ENCODE data around the gene PCDHGA11.
"Not testable (repeated sequence)": the region's sequence is repeated elsewhere in the genome, so short reads cannot be mapped to it uniquely, and the experiment has no call there.

Gene PCDHGA11

DNA sequence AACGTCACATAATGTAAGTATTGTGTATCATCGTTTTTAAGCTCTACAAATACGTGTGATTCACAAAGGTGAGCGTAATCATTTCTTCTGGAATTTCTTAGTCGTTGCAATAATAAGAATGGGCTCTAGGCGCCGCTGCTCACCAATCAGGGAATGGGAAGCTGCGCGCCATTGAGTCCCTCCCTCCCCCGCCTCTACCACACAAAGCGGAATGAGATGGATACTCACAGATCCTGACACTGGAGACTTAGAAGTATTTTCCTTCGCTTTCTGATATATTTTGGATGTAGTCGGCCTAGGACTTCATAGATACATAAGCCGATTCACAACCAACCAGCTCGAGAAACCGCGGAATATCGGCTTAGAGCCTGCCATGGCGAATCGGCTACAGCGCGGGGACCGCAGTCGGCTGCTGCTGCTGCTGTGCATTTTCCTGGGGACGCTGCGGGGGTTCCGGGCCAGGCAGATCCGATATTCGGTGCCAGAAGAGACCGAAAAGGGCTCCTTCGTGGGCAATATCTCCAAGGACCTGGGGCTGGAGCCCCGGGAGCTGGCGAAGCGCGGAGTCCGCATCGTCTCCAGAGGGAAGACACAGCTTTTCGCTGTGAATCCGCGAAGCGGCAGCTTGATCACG, at the start of gene PCDHGA11:
Gene PCDHGA11 (plus strand): TSS at position 197 of the 634 bp plus-strand sequence. CDS start 177 bp downstream, at position 374.
- DNase-seq: no peak

DNA sequence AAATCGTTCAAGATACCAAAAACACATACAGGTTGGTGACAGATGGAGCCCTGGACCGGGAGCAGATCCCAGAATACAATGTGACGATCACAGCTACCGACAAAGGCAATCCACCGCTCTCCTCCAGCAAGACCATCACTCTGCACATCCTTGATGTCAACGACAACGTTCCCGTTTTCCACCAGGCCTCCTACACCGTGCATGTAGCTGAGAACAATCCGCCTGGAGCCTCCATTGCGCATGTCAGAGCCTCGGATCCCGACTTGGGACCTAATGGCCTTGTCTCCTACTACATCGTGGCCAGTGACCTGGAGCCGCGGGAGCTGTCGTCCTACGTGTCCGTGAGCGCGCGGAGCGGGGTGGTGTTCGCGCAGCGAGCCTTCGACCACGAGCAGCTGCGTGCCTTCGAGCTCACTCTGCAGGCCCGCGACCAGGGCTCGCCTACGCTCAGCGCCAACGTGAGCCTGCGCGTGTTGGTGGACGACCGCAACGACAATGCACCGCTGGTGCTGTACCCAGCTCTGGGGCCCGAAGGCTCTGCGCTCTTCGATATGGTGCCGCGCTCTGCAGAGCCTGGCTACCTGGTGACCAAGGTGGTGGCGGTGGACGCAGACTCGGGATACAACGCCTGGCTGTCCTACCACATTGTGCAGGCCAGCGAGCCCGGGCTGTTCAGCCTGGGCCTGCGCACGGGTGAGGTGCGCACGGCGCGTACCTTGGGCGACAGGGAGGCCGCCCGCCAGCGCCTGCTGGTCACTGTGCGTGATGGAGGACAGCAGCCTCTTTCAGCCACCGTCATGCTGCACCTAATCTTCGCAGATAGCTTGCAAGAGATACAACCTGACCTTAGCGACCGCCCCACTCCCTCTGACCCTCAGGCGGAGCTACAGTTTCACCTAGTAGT, 49.0 kb upstream of the PCDHGA11 start:
- DNase-seq: no peak

GRCh38 chr5:141373673-141374317, 47.1 kb upstream of the PCDHGA11 start, which contains the start of gene PCDHGA6:
PCDHGA6 (plus strand) TSS chr5:141373891; CDS start chr5:141374084, 193 bp downstream.
- no peak for DNase-seq

- no peak for DNase-seq
Observed at GRCh38 chr5:141374627-141375026, 46.2 kb upstream of the PCDHGA11 start.

DNA sequence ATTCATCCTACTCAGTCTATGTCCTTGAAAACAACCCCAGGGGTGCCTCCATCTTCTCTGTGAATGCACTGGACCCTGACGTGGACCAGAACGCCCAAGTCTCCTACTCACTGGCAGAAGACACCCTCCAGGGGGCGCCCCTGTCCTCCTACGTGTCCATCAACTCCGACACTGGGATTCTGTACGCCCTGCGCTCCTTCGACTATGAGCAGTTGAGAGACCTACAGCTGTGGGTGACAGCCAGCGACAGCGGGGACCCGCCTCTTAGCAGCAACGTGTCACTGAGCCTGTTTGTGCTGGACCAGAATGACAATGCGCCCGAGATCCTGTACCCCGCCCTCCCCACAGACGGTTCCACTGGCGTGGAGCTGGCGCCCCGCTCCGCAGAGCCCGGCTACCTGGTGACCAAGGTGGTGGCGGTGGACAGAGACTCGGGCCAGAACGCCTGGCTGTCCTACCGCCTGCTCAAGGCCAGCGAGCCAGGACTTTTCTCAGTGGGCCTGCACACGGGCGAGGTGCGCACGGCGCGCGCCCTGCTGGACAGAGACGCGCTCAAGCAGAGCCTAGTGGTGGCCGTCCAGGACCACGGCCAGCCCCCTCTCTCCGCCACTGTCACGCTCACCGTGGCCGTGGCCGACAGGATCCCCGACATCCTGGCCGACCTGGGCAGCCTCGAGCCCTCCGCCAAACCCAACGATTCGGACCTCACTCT, 45.3 kb upstream of the PCDHGA11 start:
- DNase-seq: not testable (repeated sequence)

- no peak for DNase-seq
Observed at GRCh38 chr5:141382469-141383294, 38.2 kb upstream of the PCDHGA11 start, which contains the start of gene PCDHGA7. PCDHGA7 (plus strand) TSS chr5:141382742; CDS start chr5:141382900, 158 bp downstream.

DNA sequence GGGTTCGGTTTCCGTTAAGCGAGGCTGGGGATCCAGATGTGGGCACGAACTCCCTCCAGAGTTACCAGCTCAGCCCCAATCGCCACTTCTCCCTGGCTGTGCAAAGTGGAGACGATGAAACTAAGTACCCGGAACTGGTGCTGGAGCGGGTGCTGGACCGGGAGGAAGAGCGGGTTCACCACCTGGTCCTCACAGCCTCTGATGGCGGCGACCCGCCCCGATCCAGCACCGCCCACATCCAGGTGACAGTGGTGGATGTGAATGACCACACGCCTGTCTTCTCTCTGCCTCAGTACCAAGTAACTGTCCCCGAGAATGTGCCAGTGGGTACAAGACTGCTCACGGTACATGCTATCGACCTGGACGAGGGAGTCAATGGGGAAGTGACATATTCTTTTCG, 37.5 kb upstream of the PCDHGA11 start:
- DNase-seq: no peak

DNA sequence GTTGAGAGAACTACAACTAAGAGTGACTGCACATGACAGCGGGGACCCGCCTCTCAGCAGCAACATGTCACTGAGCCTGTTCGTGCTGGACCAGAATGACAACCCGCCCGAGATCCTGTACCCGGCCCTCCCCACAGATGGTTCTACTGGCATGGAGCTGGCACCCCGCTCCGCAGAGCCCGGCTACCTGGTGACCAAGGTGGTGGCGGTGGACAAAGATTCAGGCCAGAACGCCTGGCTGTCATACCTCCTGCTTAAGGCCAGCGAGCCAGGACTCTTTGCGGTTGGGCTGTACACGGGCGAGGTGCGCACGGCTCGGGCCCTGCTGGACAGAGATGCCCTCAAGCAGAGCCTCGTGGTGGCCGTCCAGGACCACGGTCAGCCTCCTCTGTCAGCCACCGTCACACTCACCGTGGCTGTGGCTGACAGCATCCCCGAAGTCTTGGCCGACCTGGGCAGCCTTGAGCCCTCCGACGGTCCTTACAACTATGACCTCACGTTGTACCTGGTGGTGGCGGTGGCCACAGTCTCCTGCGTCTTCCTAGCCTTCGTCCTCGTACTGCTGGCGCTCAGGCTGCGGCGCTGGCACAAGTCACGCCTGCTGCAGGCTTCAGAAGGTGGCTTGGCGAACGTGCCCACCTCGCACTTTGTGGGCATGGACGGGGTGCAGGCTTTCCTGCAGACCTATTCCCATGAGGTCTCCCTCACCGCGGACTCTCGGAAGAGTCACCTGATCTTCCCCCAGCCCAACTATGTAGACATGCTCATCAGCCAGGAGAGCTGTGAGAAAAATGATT, 36.2 kb upstream of the PCDHGA11 start:
- DNase-seq: no peak

DNA sequence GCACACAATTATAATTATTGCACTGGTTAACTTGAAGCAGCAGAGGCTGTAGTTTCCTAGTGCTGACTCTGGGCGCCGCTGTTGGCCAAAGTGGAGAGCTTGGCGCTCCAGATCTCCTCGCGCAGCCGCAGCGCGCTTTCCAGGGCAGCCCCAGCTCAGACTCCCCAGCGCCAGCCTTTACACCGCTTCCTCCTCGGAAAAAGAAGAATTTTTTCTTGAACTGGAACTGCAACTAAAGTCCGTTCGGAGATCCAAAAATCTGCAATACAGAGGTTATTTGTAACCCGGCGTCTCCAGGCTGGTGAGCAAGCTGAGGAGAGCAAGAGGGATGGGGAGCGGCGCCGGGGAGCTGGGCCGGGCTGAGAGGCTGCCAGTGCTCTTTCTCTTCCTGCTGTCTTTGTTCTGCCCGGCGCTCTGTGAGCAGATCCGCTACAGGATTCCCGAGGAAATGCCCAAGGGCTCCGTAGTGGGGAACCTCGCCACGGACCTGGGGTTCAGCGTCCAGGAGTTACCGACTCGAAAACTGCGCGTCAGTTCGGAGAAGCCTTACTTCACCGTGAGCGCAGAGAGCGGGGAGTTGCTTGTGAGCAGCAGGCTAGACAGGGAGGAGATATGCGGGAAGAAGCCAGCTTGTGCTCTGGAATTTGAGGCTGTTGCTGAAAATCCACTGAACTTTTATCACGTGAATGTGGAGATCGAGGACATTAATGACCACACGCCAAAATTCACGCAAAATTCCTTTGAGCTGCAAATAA, 33.1 kb upstream of the PCDHGA11 start, which contains the start of gene PCDHGB4:
Gene PCDHGB4 (plus strand): TSS at position 142 of the 755 bp plus-strand sequence. CDS start 187 bp downstream, at position 329.
- not testable (repeated sequence) for DNase-seq

GRCh38 chr5:141388661-141389060, 32.2 kb upstream of the PCDHGA11 start:
- no peak for DNase-seq

DNA sequence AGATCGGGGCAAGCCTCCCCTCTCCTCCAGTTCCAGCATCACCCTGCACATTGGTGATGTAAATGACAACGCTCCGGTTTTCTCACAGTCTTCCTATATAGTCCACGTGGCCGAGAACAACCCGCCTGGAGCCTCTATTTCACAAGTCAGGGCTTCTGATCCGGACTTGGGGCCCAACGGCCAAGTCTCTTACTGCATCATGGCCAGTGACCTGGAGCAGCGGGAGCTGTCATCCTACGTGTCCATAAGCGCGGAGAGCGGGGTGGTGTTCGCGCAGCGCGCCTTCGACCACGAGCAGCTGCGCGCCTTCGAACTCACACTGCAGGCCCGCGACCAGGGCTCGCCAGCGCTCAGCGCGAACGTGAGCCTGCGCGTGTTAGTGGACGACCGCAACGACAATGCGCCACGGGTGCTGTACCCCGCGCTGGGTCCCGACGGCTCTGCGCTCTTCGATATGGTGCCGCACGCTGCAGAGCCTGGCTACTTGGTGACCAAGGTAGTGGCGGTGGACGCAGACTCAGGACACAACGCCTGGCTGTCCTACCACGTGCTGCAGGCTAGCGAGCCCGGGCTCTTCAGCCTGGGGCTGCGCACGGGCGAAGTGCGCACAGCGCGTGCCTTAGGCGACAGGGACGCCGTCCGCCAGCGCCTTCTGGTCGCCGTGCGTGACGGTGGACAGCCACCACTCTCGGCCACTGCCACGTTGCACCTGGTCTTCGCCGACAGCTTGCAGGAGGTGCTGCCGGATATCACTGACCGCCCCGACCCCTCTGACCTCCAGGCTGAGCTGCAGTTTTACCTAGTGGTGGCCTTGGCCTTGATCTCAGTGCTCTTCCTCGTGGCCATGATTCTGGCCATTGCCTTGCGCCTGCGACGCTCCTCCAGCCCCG, 31.5 kb upstream of the PCDHGA11 start:
- DNase-seq: no peak

- DNase-seq: no peak
Observed at GRCh38 chr5:141392429-141393198, 28.2 kb upstream of the PCDHGA11 start, which contains the start of gene PCDHGA8. PCDHGA8 (plus strand) TSS chr5:141392633; CDS start chr5:141392814, 181 bp downstream.

DNA sequence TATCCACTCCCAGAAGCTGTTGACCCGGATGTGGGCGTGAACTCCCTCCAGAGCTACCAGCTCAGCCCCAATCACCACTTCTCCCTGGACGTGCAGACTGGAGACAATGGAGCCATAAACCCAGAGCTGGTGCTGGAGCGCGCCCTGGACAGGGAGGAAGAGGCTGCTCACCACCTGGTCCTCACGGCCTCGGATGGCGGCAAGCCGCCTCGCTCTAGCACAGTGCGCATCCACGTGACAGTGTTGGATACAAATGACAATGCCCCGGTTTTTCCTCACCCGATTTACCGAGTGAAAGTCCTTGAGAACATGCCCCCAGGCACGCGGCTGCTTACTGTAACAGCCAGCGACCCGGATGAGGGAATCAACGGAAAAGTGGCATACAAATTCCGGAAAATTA, 27.6 kb upstream of the PCDHGA11 start:
- DNase-seq: no peak

DNA sequence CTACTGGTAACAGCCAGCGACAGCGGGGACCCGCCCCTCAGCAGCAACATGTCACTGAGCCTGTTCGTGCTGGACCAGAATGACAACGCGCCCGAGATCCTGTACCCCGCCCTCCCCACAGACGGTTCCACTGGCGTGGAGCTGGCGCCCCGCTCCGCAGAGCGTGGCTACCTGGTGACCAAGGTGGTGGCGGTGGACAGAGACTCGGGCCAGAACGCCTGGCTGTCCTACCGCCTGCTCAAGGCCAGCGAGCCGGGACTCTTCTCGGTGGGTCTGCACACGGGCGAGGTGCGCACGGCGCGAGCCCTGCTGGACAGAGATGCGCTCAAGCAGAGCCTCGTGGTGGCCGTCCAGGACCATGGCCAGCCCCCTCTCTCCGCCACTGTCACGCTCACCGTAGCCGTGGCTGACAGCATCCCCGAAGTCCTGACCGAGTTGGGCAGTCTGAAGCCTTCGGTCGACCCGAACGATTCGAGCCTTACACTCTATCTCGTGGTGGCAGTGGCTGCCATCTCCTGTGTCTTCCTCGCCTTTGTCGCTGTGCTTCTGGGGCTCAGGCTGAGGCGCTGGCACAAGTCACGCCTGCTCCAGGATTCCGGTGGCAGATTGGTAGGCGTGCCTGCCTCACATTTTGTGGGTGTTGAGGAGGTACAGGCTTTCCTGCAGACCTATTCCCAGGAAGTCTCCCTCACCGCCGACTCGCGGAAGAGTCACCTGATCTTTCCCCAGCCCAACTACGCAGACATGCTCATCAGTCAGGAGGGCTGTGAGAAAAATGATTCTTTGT, 26.3 kb upstream of the PCDHGA11 start:
- DNase-seq: not testable (repeated sequence)

DNA sequence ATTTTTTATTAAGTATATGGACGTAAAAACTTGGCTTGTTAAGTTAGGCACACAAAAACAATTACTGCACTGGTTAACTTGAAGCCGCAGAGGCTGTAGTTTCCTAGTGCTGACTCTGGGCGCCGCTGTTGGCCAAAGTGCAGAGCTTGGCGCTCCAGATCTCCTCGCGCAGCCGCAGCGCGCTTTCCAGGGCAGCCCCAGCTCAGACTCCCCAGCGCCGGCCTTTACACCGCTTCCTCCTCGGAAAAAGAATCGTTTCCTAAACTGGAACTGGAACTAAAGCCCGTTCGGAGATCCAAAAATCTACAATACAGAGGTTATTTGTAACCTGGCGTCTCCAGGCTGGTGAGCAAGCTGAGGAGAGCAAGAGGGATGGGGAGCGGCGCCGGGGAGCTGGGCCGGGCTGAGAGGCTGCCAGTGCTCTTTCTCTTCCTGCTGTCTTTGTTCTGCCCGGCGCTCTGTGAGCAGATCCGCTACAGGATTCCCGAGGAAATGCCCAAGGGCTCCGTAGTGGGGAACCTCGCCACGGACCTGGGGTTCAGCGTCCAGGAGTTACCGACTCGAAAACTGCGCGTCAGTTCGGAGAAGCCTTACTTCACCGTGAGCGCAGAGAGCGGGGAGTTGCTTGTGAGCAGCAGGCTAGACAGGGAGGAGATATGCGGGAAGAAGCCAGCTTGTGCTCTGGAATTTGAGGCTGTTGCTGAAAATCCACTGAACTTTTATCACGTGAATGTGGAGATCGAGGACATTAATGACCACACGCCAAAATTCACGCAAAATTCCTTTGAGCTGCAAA, 22.9 kb upstream of the PCDHGA11 start, which contains the start of gene PCDHGB5:
Gene PCDHGB5 (plus strand): TSS at position 192 of the 796 bp plus-strand sequence. CDS start 181 bp downstream, at position 373.
- DNase-seq: not testable (repeated sequence)

DNA sequence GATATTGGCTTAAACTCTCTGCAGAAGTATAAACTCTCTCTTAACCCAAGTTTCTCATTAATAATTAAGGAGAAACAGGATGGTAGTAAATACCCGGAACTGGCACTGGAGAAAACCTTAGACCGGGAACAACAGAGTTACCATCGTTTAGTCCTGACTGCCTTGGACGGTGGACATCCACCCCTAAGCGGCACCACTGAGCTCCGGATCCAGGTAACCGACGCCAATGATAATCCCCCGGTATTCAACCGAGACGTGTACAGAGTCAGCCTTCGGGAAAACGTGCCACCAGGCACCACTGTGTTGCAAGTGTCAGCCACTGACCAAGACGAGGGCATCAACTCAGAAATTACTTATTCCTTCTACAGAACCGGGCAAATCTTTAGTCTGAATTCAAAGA, 22.2 kb upstream of the PCDHGA11 start:
- no peak for DNase-seq
